Lung (tissue), 12 donors: Measurements from ENCODE around the gene MEF2A. TPM values are rescaled to one million over a fixed set of nuclear protein-coding genes. Genes with fewer than 3 reads are reported as not detected.

Source experiments
- ATAC-seq: fragments of 200-7000 bp; cut with Tn5 transposase; one replicate; pipeline ENCODE4 v1.9.1; 2020; ENCODE audit warnings: moderate number of reproducible peaks; ENCODE audit not compliant: insufficient read depth, low FRiP score
- DNase-seq, 3 donors: peaks; one replicate each; pipeline ENCODE4 v3.0.0-alpha.2; 2013 to 2017
- H3K27ac ChIP-seq, 2 donors: one replicate each; pipeline ENCODE4 v1.5.1; 2013; ENCODE audit warnings: mild to moderate bottlenecking in 2 of 2, moderate library complexity in 2 of 2, control low read depth in 1 of 2, inconsistent platforms in 1 of 2, low read depth in 1 of 2, low read length in 1 of 2
- H3K27me3 ChIP-seq, 3 donors: one replicate each; pipeline ENCODE4 v1.5.1; 2013; ENCODE audit warnings: low read length in 2 of 3; ENCODE audit not compliant: control insufficient read depth in 3 of 3, insufficient read depth in 3 of 3
- H3K36me3 ChIP-seq, 4 donors: one replicate each; pipeline ENCODE4 v1.5.1; 2013; ENCODE audit warnings: low read length in 4 of 4, mild to moderate bottlenecking in 1 of 4, moderate library complexity in 1 of 4; ENCODE audit not compliant: control insufficient read depth in 4 of 4, insufficient read depth in 4 of 4
- H3K4me1 ChIP-seq, 5 donors: one replicate each; pipeline ENCODE4 v1.5.1; 2013; ENCODE audit warnings: low read length in 5 of 5, mild to moderate bottlenecking in 2 of 5, moderate library complexity in 1 of 5; ENCODE audit not compliant: control insufficient read depth in 5 of 5, insufficient read depth in 5 of 5
- H3K4me3 ChIP-seq: one replicate; pipeline ENCODE4 v1.5.1; 2013; ENCODE audit warnings: mild to moderate bottlenecking, control low read depth, moderate library complexity
- H3K9ac ChIP-seq, 2 donors: one replicate each; pipeline ENCODE4 v1.5.1; 2013; ENCODE audit warnings: low read length in 2 of 2, control low read depth in 1 of 2; ENCODE audit not compliant: insufficient read depth in 1 of 2
- H3K9me3 ChIP-seq, 4 donors: one replicate each; pipeline ENCODE4 v1.5.1; 2013; ENCODE audit warnings: low read length in 3 of 4, mild to moderate bottlenecking in 1 of 4, moderate library complexity in 1 of 4; ENCODE audit not compliant: control insufficient read depth in 4 of 4, insufficient read depth in 3 of 4
- WGBS, 2 donors: extraction: QIAGEN DNeasy Blood & Tissue Kit; methylation state at CpG; one replicate each; pipeline ENCODE4 v1.1.7; 2013; 5-methylcytosine and 5-hydroxymethylcytosine counted together
- polyA plus RNA-seq, 2 donors: library from polyadenylated mRNA; stranded (reverse); fragments of 200-250 nt; gene quantifications; one replicate each; pipeline ENCODE4 v1.2.1, GENCODE V29; 2013
- total RNA-seq, 2 donors: library from RNA; depleted of rRNA in 1 of 2; stranded (reverse); fragments of >200 nt in 1 of 2; gene quantifications; one replicate each; pipeline ENCODE4 v1.2.1, GENCODE V29; 2014 to 2021
- TF ChIP-seq, protein P1 (sequence below): IDR thresholded peaks from 2 replicates; pipeline ENCODE4 v1.5.1; 2012; ENCODE audit warnings: mild to moderate bottlenecking; ENCODE audit errors: control extremely low read depth, extremely low read depth
- donor health status: control.
- donor health status: control.
- donor health status: Bipolar disorder and iron deficiency.
- donor health status: healthy.
- donor health status: DM: yes; HTN: yes; CAD: no.

The MEF2A gene
- total and polyA plus RNA-seq, 4 donors = 26.0 to 140 (median 48.1) TPM

- TF ChIP-seq, protein P1, sequence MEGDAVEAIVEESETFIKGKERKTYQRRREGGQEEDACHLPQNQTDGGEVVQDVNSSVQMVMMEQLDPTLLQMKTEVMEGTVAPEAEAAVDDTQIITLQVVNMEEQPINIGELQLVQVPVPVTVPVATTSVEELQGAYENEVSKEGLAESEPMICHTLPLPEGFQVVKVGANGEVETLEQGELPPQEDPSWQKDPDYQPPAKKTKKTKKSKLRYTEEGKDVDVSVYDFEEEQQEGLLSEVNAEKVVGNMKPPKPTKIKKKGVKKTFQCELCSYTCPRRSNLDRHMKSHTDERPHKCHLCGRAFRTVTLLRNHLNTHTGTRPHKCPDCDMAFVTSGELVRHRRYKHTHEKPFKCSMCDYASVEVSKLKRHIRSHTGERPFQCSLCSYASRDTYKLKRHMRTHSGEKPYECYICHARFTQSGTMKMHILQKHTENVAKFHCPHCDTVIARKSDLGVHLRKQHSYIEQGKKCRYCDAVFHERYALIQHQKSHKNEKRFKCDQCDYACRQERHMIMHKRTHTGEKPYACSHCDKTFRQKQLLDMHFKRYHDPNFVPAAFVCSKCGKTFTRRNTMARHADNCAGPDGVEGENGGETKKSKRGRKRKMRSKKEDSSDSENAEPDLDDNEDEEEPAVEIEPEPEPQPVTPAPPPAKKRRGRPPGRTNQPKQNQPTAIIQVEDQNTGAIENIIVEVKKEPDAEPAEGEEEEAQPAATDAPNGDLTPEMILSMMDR = no peak
- Histone ChIP-seq H3K4me1 (peaks cover 0 to 33% (median 0%) of the 10 kb centered on the region in 5 donors), H3K27me3 (no peaks in the 10 kb centered on the region), H3K4me3 (no peak overlapping the region), H3K9me3 (no peaks in the 10 kb centered on the region), H3K9ac (no peak overlapping the region), H3K27ac (no peak overlapping the region), H3K36me3 (peaks cover 0 to 2% (median 0%) of the 10 kb centered on the region in 4 donors)
- DNase-seq = no peak
- 83 to 84% methylated on average over 3 of the region's 3 CpGs for WGBS, 2 donors
- no peak for ATAC-seq
These were observed 14.3 kb downstream of the MEF2A start for GRCh38 chr15:99580076-99580475.

- peaks cover 0 to 13% (median 1%) of the 10 kb centered on the region in 4 donors for H3K9me3 ChIP-seq
- H3K27ac ChIP-seq = no peak overlapping the region
- H3K4me1 ChIP-seq = peaks cover 0 to 31% (median 0%) of the 10 kb centered on the region in 5 donors
- no peak overlapping the region for H3K9ac ChIP-seq
- WGBS, 2 donors = 83 to 86% methylated on average over 4 of the region's 4 CpGs
- no peak overlapping the region for H3K4me3 ChIP-seq
- no peak for DNase-seq
- TF ChIP-seq, protein P1 = no peak
- no peaks in the 10 kb centered on the region for H3K27me3 ChIP-seq
- H3K36me3 ChIP-seq = peaks cover 0 to 9% (median under 1%) of the 10 kb centered on the region in 4 donors
- no peak for ATAC-seq
These were observed 16.8 kb downstream of the MEF2A start for GRCh38 chr15:99582508-99582960.

- H3K9me3 ChIP-seq = peaks cover 0 to 14% (median 1%) of the 10 kb centered on the region in 4 donors
- ATAC-seq (no peak), DNase-seq (no peak)
- TF ChIP-seq, protein P1 = no peak
- no peak overlapping the region for H3K9ac ChIP-seq
- 93 to 95% methylated on average over 2 of the region's 2 CpGs for WGBS, 2 donors
- no peak overlapping the region for H3K27ac ChIP-seq
- H3K36me3 ChIP-seq = peaks cover 0 to 9% (median 0%) of the 10 kb centered on the region in 4 donors
- H3K4me3 ChIP-seq = no peak overlapping the region
- no peaks in the 10 kb centered on the region for H3K27me3 ChIP-seq
- peaks cover 0 to 23% (median 0%) of the 10 kb centered on the region in 5 donors for H3K4me1 ChIP-seq
These were observed 18.4 kb downstream of the MEF2A start for GRCh38 chr15:99584081-99584600.

DNA sequence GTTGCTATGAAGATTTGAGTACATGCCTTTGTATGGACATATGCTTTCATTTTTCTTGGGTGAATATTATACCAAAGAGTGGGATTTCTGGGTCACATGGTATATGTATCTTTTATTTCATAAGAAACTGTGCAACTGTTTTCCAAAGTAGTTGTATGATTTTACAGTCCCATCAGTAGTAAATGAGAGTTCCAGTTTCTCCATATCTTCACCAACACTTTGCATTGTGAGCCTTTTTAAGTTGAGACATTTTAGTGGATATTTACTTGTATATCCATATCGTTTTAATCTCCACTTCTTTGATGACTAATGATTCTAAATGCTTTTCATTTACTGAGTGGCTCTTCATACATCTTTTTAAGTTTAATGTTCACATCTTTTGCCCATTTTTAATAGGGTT lies 20.3 kb downstream of the MEF2A start:
- no peak for DNase-seq
- Histone ChIP-seq H3K27ac (no peak overlapping the region), H3K27me3 (no peaks in the 10 kb centered on the region), H3K4me1 (peaks cover 0 to 18% (median 0%) of the 10 kb centered on the region in 5 donors), H3K4me3 (no peak overlapping the region), H3K9ac (no peak overlapping the region), H3K36me3 (peaks cover 0 to 9% (median 0%) of the 10 kb centered on the region in 4 donors), H3K9me3 (peaks cover 0 to 14% (median 1%) of the 10 kb centered on the region in 4 donors)
- ATAC-seq = no peak
- 87 to 98% methylated on average over 1 of the region's 1 CpG for whole genome bisulfite sequencing, 2 donors
- TF ChIP-seq, protein P1 = no peak
